CD4-positive, alpha-beta T cell treated with Interleukin-10 for 1 hour (primary cell): ENCODE data around the gene RBMS2.
A peak's percentile ranks its signal among the peaks of the same experiment; 100 is the strongest.

Experiments used
- DNase-seq: peaks from one replicate; pipeline ENCODE4 v3.0.0-alpha.2; 2020

The RBMS2 gene

DNA sequence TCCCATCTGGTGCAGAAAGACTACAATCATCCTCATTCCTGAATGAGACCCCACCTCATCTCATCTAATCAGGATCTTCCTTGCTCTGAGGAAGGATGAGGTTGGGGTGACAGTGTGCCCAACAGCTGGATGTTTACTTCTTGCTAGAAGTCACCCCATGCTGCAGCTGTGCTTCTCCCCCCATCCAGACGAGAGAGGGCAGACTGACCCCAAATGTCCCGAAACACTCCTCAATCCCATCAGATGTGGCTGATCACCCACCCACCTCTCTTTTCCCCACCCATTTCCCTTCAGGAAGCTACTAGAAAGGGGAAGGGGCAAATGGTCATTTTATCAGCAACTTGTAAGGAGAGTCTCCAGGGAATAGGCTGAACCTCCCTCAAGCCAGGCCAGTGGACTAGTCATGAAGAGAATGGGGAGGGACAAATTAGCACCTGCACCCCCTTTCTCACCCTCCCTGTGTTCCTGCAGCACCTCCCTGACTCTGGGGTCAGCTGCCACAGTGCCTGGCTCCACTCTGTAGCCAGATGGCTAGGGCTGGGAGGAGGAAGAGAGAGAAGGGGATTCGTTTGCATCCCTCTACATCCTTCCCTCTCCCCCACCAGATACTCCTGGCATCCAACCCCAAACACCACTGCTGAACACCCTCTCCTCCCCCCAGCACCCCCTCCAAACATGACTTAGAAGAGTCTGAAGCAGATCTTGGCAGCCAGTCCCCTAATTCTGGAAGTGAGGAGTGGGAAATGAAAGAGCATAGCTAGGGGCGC lies 111.3 kb downstream of the RBMS2 start:
- no peak for DNase-seq

DNA sequence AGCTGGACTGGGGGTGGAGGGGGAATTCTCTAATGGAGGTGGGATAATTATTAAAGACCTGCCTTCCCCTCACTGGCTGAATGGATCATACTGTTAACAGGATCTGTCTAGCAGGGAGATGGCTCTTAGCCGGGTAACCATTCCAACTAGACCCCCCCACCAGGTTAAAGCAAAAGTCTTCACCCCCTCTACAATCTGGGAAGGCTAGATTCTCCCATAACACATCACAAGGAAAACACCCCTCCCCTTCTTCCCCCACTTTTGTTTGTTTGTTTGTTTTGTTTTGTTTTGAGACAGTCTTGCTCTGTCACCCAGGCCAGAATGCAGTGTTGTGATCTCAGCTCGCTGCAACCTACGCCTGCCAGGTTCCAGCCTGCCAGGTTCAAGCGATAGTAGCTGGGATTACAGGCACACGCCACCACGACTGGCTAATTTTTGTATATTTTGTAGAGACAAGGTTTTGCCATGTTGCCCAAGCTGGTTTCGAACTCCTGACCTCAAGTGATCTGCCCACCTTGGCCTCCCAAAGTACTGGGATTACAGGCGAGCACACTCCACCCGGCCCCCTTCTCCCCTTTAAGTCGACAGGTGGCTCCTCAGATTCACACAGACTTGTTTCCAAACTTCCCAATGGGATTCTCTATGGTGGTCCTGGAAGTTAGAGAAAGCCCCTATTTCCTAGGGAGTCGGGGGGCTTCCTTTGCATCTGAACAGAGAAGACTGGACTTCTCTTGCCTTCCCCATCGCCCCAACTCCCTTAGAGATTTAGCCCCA lies 112.0 kb downstream of the RBMS2 start:
- DNase-seq: no peak

- DNase-seq: peak; percentile 24
Measured at GRCh38 chr12:56634242-56634836, 112.7 kb downstream of the RBMS2 start.

GRCh38 chr12:56634837-56635791 lies 113.5 kb downstream of the RBMS2 start:
- DNase-seq: peak; percentile 73

- DNase-seq: peak; percentile 87
Measured at GRCh38 chr12:56635806-56636674, 114.4 kb downstream of the RBMS2 start.

GRCh38 chr12:56636675-56637540 lies 115.3 kb downstream of the RBMS2 start:
- DNase-seq: peak; percentile 96

DNA sequence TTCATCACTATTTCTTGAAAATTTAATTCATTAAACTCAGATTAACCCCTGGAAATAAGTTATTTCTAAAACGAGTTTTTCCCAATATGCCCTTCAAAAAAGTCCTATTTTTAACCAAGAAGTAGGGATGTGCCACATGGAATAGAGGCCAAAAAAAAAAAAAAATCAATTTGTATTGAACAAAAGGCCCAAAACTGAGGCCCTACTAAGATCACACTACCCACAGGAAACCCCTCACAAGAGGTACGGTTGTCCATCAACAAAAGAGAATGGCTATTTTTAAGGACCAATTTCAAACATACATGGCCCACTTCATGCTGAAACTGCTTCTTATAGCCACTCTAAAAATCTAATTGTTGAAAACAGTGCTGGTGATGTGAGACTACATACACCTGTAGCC lies 116.0 kb downstream of the RBMS2 start:
- DNase-seq: no peak

GRCh38 chr12:56641219-56641618 lies 119.6 kb downstream of the RBMS2 start:
- DNase-seq: no peak

DNA sequence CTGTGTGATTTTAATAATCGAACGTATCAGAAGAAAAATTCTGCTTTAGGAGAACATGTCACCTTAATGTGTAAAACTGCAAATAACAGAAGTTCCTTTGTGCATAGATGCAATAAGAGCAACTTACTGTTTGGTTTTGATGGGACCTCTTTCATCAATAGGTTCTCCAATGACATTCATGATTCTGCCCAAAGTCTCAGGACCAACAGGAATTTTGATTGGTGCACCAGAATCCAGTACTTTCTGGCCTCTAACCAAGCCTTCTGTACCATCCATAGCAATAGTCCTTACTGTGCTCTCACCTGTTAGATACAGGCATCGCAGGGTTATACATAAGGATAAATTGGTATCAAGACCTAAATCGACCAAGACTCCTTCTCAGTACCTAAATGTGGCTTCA lies 123.0 kb downstream of the RBMS2 start:
- DNase-seq: no peak

DNA sequence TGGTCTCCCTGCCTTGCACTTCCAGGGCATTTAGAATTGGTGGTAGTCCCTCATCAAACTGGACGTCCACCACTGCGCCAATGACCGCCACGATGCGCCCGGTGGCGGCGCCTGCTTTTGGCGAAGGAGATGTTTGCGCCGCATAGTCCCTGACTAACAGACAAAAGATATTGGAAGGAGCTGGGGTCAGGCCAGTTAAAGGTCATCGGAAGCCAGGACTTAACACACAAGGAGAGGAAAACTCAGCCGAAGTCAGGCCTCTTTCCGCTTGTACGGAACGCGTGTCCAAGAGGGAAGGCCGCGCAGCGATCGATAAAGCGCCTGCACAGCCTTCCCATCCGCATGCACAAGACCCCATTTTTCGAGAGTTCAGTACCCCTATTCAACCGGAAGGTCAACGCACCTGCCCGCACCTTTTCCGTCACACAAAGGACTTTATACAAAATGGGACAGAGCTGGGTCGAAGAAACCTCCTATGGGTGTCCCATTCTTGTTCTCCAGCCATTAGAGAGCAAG lies 123.6 kb downstream of the RBMS2 start:
- DNase-seq: no peak
